ENCODE results near the gene EVI5L.
"Not testable (repeated sequence)": the region's sequence is repeated elsewhere in the genome, so short reads cannot be mapped to it uniquely, and the experiment has no call there.

Gene EVI5L

GRCh38 chr19:7845390-7846154 is 15.6 kb downstream of the EVI5L start:
- no peak for DNase-seq (ENCODE audit: extremely low read depth in 1 of 2, low read depth in 1 of 2)

GRCh38 chr19:7846155-7846646 is 16.2 kb downstream of the EVI5L start:
- no peak for DNase-seq (ENCODE audit: extremely low read depth in 1 of 2, low read depth in 1 of 2)

- no peak for DNase-seq (ENCODE audit: extremely low read depth in 1 of 2, low read depth in 1 of 2)
These were observed 17.6 kb downstream of the EVI5L start for GRCh38 chr19:7847664-7848063.

- DNase-seq (ENCODE audit: extremely low read depth in 1 of 2, low read depth in 1 of 2) = no peak
These were observed 18.9 kb downstream of the EVI5L start for GRCh38 chr19:7848779-7849457.

GRCh38 chr19:7849631-7849999 is 19.6 kb downstream of the EVI5L start:
- no peak for DNase-seq (ENCODE audit: extremely low read depth in 1 of 2, low read depth in 1 of 2)

- no peak for DNase-seq (ENCODE audit: extremely low read depth in 1 of 2, low read depth in 1 of 2)
These were observed 20.2 kb downstream of the EVI5L start for GRCh38 chr19:7850000-7850813.

GRCh38 chr19:7850945-7851622 is 21.1 kb downstream of the EVI5L start:
- no peak for DNase-seq (ENCODE audit: extremely low read depth in 1 of 2, low read depth in 1 of 2)

GRCh38 chr19:7851623-7852500 is 21.8 kb downstream of the EVI5L start:
- no peak for DNase-seq (ENCODE audit: extremely low read depth in 1 of 2, low read depth in 1 of 2)

GRCh38 chr19:7852851-7853769 is 23.1 kb downstream of the EVI5L start:
- peak in 1 of 2 donors; percentile 59 for DNase-seq (ENCODE audit: extremely low read depth in 1 of 2, low read depth in 1 of 2)

GRCh38 chr19:7853770-7854128 is 23.7 kb downstream of the EVI5L start:
- no peak for DNase-seq (ENCODE audit: extremely low read depth in 1 of 2, low read depth in 1 of 2)

GRCh38 chr19:7855426-7856108 is 25.5 kb downstream of the EVI5L start:
- DNase-seq (ENCODE audit: extremely low read depth in 1 of 2, low read depth in 1 of 2) = no peak

- no peak for DNase-seq (ENCODE audit: extremely low read depth in 1 of 2, low read depth in 1 of 2)
These were observed 26.1 kb downstream of the EVI5L start for GRCh38 chr19:7856109-7856591.

GRCh38 chr19:7856679-7857663 is 27.0 kb downstream of the EVI5L start:
- DNase-seq (ENCODE audit: extremely low read depth in 1 of 2, low read depth in 1 of 2) = no peak

- DNase-seq (ENCODE audit: extremely low read depth in 1 of 2, low read depth in 1 of 2) = no peak
These were observed 27.7 kb downstream of the EVI5L start for GRCh38 chr19:7857727-7858108.

- no peak for DNase-seq (ENCODE audit: extremely low read depth in 1 of 2, low read depth in 1 of 2)
These were observed 28.2 kb downstream of the EVI5L start for GRCh38 chr19:7858109-7858770.

- not testable (repeated sequence) for DNase-seq (ENCODE audit: extremely low read depth in 1 of 2, low read depth in 1 of 2)
These were observed 29.1 kb downstream of the EVI5L start for GRCh38 chr19:7859087-7859486.
